ENCODE data around the gene CCDC136.

GRCh38 chr7:128796327-128796726 lies 4.6 kb downstream of the CCDC136 start:
- TF ChIP-seq EZH2 (IDR thresholded peaks at IDR 0.05) (no peak), POLR2AphosphoS5 (IDR thresholded peaks at IDR 0.05; ENCODE audit: borderline replicate concordance, low read depth, low read length) (no peak)

Measured in SK-N-MC (cell line).